ENCODE data around the gene PCDHGB7.
"Not testable (repeated sequence)": the region's sequence is repeated elsewhere in the genome, so short reads cannot be mapped to it uniquely, and the experiment has no call there.

The PCDHGB7 gene

GRCh38 chr5:141417494-141418172 lies at the start of gene PCDHGB7:
TSS of gene PCDHGB7 (plus strand) at chr5:141417677. CDS start at chr5:141417860, 183 bp downstream.
- peak in 1 of 2 donors; percentile 35 for DNase-seq (ENCODE audit: extremely low read depth in 1 of 2, low read depth in 1 of 2)

DNA sequence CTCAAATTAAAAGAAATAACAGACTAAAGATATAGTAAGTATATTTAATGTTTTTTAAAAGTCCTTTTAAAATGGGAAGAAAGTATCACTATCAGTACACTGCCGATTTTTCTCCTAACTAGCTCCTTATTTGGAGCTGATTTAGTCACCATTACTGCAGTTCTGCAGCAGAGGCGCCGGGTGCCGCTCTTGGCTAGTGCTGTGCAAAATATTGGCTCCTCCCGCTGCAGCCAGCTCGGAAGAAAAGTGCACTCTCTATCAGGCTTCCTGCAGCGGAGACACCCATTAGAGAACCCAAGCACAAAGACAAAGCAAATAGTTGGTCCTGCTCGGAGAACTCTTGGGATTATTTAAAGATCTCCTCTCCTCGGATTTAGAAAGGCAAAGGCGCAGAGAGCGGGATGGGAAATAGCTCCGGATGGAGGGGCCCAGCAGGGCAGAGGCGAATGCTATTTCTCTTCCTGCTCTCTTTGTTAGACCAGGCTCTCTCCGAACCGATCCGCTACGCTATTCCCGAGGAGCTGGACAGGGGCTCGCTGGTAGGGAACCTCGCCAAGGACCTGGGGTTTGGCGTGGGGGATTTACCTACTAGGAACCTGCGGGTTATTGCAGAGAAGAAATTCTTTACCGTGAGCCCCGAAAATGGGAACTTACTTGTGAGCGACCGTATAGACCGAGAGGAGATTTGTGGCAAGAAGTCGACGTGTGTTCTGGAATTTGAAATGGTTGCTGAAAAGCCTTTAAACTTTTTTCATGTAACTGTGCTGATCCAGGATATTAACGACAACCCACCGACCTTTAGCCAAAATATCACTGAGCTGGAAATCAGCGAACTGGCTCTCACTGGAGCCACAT lies 47.3 kb upstream of the PCDHGB7 start, which contains the start of gene PCDHGB3:
Gene PCDHGB3 (plus strand): TSS at position 249 of the 855 bp plus-strand sequence. CDS start 153 bp downstream, at position 402.
- DNase-seq (ENCODE audit: extremely low read depth in 1 of 2, low read depth in 1 of 2), result no peak

- DNase-seq (ENCODE audit: extremely low read depth in 1 of 2, low read depth in 1 of 2), result no peak
These were observed 45.7 kb upstream of the PCDHGB7 start for GRCh38 chr5:141371572-141372475.

DNA sequence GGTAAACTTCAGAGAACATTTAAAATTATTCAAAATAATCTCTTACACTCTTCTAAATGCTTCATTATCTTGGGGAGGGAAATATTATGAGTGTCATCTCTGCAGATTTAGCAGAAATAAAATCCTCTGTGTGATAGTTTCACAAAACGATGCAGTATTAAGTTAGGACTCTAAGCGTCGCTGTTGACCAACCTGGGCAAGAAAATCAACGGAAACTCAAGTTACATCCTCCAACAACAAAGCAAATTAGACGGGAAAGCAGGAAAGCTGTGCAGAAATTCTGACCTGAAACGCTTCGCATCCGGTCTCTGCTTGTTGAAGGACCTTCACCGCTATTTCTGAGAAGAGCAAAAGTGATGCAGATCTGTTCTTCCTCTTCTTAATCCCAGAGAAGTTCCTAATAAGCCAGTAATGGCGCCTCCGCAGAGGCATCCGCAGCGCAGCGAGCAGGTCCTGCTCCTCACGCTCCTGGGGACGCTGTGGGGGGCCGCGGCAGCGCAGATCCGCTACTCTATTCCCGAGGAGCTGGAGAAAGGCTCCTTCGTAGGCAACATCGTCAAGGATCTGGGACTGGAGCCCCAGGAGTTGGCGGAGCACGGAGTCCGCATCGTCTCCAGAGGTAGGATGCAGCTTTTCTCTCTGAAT lies 43.7 kb upstream of the PCDHGB7 start, which contains the start of gene PCDHGA6:
Gene PCDHGA6 (plus strand): TSS at position 219 of the 645 bp plus-strand sequence. CDS start 193 bp downstream, at position 412.
- no peak for DNase-seq (ENCODE audit: extremely low read depth in 1 of 2, low read depth in 1 of 2)

GRCh38 chr5:141374627-141375026 lies 42.9 kb upstream of the PCDHGB7 start:
- no peak for DNase-seq (ENCODE audit: extremely low read depth in 1 of 2, low read depth in 1 of 2)

DNA sequence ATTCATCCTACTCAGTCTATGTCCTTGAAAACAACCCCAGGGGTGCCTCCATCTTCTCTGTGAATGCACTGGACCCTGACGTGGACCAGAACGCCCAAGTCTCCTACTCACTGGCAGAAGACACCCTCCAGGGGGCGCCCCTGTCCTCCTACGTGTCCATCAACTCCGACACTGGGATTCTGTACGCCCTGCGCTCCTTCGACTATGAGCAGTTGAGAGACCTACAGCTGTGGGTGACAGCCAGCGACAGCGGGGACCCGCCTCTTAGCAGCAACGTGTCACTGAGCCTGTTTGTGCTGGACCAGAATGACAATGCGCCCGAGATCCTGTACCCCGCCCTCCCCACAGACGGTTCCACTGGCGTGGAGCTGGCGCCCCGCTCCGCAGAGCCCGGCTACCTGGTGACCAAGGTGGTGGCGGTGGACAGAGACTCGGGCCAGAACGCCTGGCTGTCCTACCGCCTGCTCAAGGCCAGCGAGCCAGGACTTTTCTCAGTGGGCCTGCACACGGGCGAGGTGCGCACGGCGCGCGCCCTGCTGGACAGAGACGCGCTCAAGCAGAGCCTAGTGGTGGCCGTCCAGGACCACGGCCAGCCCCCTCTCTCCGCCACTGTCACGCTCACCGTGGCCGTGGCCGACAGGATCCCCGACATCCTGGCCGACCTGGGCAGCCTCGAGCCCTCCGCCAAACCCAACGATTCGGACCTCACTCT lies 41.9 kb upstream of the PCDHGB7 start:
- DNase-seq (ENCODE audit: extremely low read depth in 1 of 2, low read depth in 1 of 2), result not testable (repeated sequence)

DNA sequence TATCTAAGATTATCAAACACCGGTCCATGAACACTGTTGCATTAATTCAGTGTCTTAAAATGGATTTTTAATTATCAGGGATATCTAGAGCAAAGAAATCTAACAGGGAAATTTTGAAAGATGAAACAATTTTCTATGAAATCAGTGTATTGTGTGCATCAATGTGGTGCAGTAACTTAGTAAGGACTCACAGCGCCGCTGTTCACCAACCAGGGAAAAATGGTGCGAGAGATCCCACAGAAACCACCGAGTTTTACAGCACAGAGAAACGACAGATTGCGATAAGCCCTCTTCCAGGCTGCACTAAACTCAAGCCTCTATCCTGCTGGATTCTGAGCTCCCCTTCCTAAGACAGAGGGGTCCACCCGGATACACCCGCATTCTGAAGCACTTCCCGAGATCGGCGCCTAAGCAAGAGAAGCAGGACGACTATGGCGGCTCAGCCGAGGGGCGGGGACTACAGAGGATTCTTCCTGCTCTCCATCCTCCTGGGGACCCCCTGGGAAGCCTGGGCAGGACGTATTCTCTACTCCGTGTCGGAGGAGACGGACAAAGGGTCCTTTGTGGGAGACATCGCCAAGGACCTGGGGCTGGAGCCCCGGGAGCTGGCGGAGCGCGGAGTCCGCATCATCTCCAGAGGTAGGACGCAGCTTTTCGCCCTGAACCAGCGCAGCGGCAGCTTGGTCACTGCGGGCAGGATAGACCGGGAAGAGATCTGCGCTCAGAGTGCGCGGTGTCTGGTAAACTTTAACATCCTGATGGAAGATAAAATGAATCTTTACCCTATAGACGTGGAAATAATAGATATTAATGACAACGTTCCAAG lies 34.8 kb upstream of the PCDHGB7 start, which contains the start of gene PCDHGA7:
Gene PCDHGA7 (plus strand): TSS at position 274 of the 826 bp plus-strand sequence. CDS start 158 bp downstream, at position 432.
- DNase-seq (ENCODE audit: extremely low read depth in 1 of 2, low read depth in 1 of 2), result no peak

GRCh38 chr5:141383345-141383744 lies 34.1 kb upstream of the PCDHGB7 start:
- no peak for DNase-seq (ENCODE audit: extremely low read depth in 1 of 2, low read depth in 1 of 2)

DNA sequence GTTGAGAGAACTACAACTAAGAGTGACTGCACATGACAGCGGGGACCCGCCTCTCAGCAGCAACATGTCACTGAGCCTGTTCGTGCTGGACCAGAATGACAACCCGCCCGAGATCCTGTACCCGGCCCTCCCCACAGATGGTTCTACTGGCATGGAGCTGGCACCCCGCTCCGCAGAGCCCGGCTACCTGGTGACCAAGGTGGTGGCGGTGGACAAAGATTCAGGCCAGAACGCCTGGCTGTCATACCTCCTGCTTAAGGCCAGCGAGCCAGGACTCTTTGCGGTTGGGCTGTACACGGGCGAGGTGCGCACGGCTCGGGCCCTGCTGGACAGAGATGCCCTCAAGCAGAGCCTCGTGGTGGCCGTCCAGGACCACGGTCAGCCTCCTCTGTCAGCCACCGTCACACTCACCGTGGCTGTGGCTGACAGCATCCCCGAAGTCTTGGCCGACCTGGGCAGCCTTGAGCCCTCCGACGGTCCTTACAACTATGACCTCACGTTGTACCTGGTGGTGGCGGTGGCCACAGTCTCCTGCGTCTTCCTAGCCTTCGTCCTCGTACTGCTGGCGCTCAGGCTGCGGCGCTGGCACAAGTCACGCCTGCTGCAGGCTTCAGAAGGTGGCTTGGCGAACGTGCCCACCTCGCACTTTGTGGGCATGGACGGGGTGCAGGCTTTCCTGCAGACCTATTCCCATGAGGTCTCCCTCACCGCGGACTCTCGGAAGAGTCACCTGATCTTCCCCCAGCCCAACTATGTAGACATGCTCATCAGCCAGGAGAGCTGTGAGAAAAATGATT lies 32.8 kb upstream of the PCDHGB7 start:
- no peak for DNase-seq (ENCODE audit: extremely low read depth in 1 of 2, low read depth in 1 of 2)

DNA sequence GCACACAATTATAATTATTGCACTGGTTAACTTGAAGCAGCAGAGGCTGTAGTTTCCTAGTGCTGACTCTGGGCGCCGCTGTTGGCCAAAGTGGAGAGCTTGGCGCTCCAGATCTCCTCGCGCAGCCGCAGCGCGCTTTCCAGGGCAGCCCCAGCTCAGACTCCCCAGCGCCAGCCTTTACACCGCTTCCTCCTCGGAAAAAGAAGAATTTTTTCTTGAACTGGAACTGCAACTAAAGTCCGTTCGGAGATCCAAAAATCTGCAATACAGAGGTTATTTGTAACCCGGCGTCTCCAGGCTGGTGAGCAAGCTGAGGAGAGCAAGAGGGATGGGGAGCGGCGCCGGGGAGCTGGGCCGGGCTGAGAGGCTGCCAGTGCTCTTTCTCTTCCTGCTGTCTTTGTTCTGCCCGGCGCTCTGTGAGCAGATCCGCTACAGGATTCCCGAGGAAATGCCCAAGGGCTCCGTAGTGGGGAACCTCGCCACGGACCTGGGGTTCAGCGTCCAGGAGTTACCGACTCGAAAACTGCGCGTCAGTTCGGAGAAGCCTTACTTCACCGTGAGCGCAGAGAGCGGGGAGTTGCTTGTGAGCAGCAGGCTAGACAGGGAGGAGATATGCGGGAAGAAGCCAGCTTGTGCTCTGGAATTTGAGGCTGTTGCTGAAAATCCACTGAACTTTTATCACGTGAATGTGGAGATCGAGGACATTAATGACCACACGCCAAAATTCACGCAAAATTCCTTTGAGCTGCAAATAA lies 29.7 kb upstream of the PCDHGB7 start, which contains the start of gene PCDHGB4:
Gene PCDHGB4 (plus strand): TSS at position 142 of the 755 bp plus-strand sequence. CDS start 187 bp downstream, at position 329.
- not testable (repeated sequence) for DNase-seq (ENCODE audit: extremely low read depth in 1 of 2, low read depth in 1 of 2)

- no peak for DNase-seq (ENCODE audit: extremely low read depth in 1 of 2, low read depth in 1 of 2)
These were observed 28.8 kb upstream of the PCDHGB7 start for GRCh38 chr5:141388661-141389060.

- DNase-seq (ENCODE audit: extremely low read depth in 1 of 2, low read depth in 1 of 2), result no peak
These were observed 28.1 kb upstream of the PCDHGB7 start for GRCh38 chr5:141389153-141390042.

- no peak for DNase-seq (ENCODE audit: extremely low read depth in 1 of 2, low read depth in 1 of 2)
These were observed 24.9 kb upstream of the PCDHGB7 start, which contains the start of gene PCDHGA8 for GRCh38 chr5:141392429-141393198. TSS of gene PCDHGA8 (plus strand) at chr5:141392633. CDS start at chr5:141392814, 181 bp downstream.

GRCh38 chr5:141393267-141393666 lies 24.2 kb upstream of the PCDHGB7 start:
- DNase-seq (ENCODE audit: extremely low read depth in 1 of 2, low read depth in 1 of 2), result no peak

Measured in activated CD8-positive, alpha-beta memory T cell treated with anti-CD3 and anti-CD28 coated beads for 1 hour (primary cell).